A549 (cell line): ENCODE data around the gene RNF10. TPM values are rescaled to one million over a fixed set of nuclear protein-coding genes. Genes with fewer than 3 reads are reported as not detected.

Source experiments
- ATAC-seq, 2 experiments: fragments of 200-7000 bp in 1 of 2; fragments of >200 bp in 1 of 2; cut with Nextera tagmentation in 1 of 2; cut with Tn5 transposase in 1 of 2; 3 replicates each; pipeline versions ENCODE4 v1.8.0 to v1.9.1; 2018 to 2020; ENCODE audit warnings: mild to moderate bottlenecking in 1 of 2, moderate library complexity in 1 of 2
- CTCF ChIA-PET: fragments of 300-600 bp; sonication (Branson Sonifier 250); formaldehyde crosslinking; extraction: SDS; loops from one replicate; lab custom pipeline; 2021; ENCODE audit warnings: antibody characterized with exemption, inconsistent platforms; lab: Yijun Ruan, JAX
- POLR2A ChIA-PET: fragments of 350-600 bp; formaldehyde crosslinking; extraction: SDS; loops from one replicate; lab custom pipeline; 2021; ENCODE audit warnings: antibody characterized with exemption, inconsistent platforms; lab: Yijun Ruan, JAX
- DNase-seq, 2 experiments: peaks; one replicate each; pipeline versions ENCODE4 v3.0.0 to v3.0.0-alpha.2; 2011 to 2016; ENCODE audit warnings: low read depth in 1 of 2, low spot score in 1 of 2
- FAIRE-seq: peaks from 2 replicates; lab custom pipeline; 2011; peaks lifted over from hg19 to GRCh38; lab: Jason Lieb, UNC
- H3K27ac ChIP-seq, 2 experiments: fragments of >200 bp; sonication (Bioruptor Twin); formaldehyde crosslinking; 3 replicates each; pipeline ENCODE4 v1.5.1; 2016 to 2017
- H3K4me1 ChIP-seq: fragments of >200 bp; sonication (Bioruptor Twin); formaldehyde crosslinking; 3 replicates; pipeline ENCODE4 v1.6.1; 2016
- H3K4me2 ChIP-seq: fragments of >200 bp; sonication (Bioruptor Twin); formaldehyde crosslinking; 3 replicates; pipeline ENCODE4 v1.6.1; 2016
- H3K4me3 ChIP-seq: fragments of >200 bp; sonication (Bioruptor Twin); formaldehyde crosslinking; 3 replicates; pipeline ENCODE4 v1.5.1; 2016
- H3K9me3 ChIP-seq: fragments of >200 bp; sonication (Bioruptor Twin); formaldehyde crosslinking; 3 replicates; pipeline ENCODE4 v1.6.1; 2016
- ATOH8 ChIP-seq: fragments of 250-450 bp; sonication (Bioruptor Pico); IDR thresholded peaks from 2 replicates; pipeline ENCODE4 v1.5.0; 2020; ENCODE audit warnings: low read depth, mild to moderate bottlenecking, moderate library complexity
- BHLHE40 ChIP-seq: IDR thresholded peaks from 2 replicates; pipeline ENCODE4 v1.6.1; 2012; ENCODE audit warnings: low read depth, low read length, inconsistent platforms
- CEBPB ChIP-seq, 2 experiments: fragments of >200 bp in 1 of 2; sonication (Bioruptor Twin) in 1 of 2; formaldehyde crosslinking in 1 of 2; IDR thresholded peaks; 2 replicates each; pipeline ENCODE4 v1.6.1; 2012 to 2016
- CTCF ChIP-seq: fragments of >200 bp; sonication (Bioruptor Twin); formaldehyde crosslinking; IDR thresholded peaks from 3 replicates; pipeline ENCODE4 v1.5.1; 2016
- EP300 ChIP-seq, 2 experiments: fragments of >200 bp; sonication (Bioruptor Twin); formaldehyde crosslinking; IDR thresholded peaks; 2 replicates in 1 of 2; 3 replicates in 1 of 2; pipeline ENCODE4 v1.6.1; 2016 to 2017
- GATA3 ChIP-seq: IDR thresholded peaks from 2 replicates; pipeline ENCODE4 v1.6.1; 2012; ENCODE audit warnings: borderline replicate concordance
- HDAC2 ChIP-seq: fragments of 200-600 bp; sonication (generic); IDR thresholded peaks from 2 replicates; pipeline ENCODE4 v1.6.1; 2016
- HEYL ChIP-seq: fragments of 250-450 bp; sonication (Bioruptor Pico); IDR thresholded peaks from 2 replicates; pipeline ENCODE4 v1.8.0; 2021; ENCODE audit warnings: mild to moderate bottlenecking, moderate library complexity
- HOXA7 ChIP-seq: fragments of 250-450 bp; sonication (Bioruptor Pico); IDR thresholded peaks from 2 replicates; pipeline ENCODE4 v1.5.0; 2020; ENCODE audit warnings: mild to moderate bottlenecking, moderate library complexity
- HOXB5 ChIP-seq: fragments of 250-450 bp; sonication (Bioruptor Pico); IDR thresholded peaks from 2 replicates; pipeline ENCODE4 v1.5.0; 2020; ENCODE audit warnings: mild to moderate bottlenecking, moderate library complexity
- JUNB ChIP-seq: fragments of >200 bp; sonication (Bioruptor Twin); formaldehyde crosslinking; IDR thresholded peaks from 2 replicates; pipeline ENCODE4 v1.6.1; 2016
- KDM1A ChIP-seq: fragments of 200-600 bp; sonication (generic); IDR thresholded peaks from 2 replicates; pipeline ENCODE4 v1.6.1; 2016; ENCODE audit warnings: low read depth, mild to moderate bottlenecking
- KDM5A ChIP-seq: fragments of 200-600 bp; sonication (generic); IDR thresholded peaks from 2 replicates; pipeline ENCODE4 v1.6.1; 2016; ENCODE audit warnings: antibody characterized with exemption, mild to moderate bottlenecking
- MYC ChIP-seq: IDR thresholded peaks from 2 replicates; pipeline ENCODE4 v1.6.1; 2012; ENCODE audit warnings: mild to moderate bottlenecking, inconsistent platforms, low read length, improper control_type of control experiment, borderline replicate concordance
- RAD21 ChIP-seq, 2 experiments: fragments of >200 bp in 1 of 2; sonication (Bioruptor Twin) in 1 of 2; formaldehyde crosslinking in 1 of 2; IDR thresholded peaks in 1 of 2; conservative IDR thresholded peaks in 1 of 2; 2 replicates in 1 of 2; 3 replicates in 1 of 2; pipeline ENCODE4 v1.6.1; 2012 to 2018; ENCODE audit warnings: inconsistent platforms in 1 of 2
- RARB ChIP-seq: fragments of 250-450 bp; sonication (Bioruptor Pico); IDR thresholded peaks from 2 replicates; pipeline ENCODE4 v1.8.0; 2021; ENCODE audit warnings: mild to moderate bottlenecking, moderate library complexity
- RFX5 ChIP-seq: fragments of 450-650 bp; IDR thresholded peaks from 2 replicates; pipeline ENCODE4 v1.7.1; 2014; ENCODE audit warnings: antibody characterized with exemption, mild to moderate bottlenecking, moderate library complexity
- RNF2 ChIP-seq: fragments of 200-600 bp; sonication (generic); IDR thresholded peaks from 2 replicates; pipeline ENCODE4 v1.6.1; 2016; ENCODE audit warnings: low read depth, mild to moderate bottlenecking, antibody characterized with exemption, moderate library complexity, borderline replicate concordance
- SREBF2 ChIP-seq: fragments of 450-650 bp; IDR thresholded peaks from 2 replicates; pipeline ENCODE4 v1.6.1; 2014; ENCODE audit warnings: mild to moderate bottlenecking, moderate library complexity
- TFCP2L1 ChIP-seq: fragments of 250-450 bp; sonication (Bioruptor Pico); IDR thresholded peaks from 2 replicates; pipeline ENCODE4 v1.5.0; 2021; ENCODE audit warnings: mild to moderate bottlenecking
- ZFP36 ChIP-seq: fragments of 450-650 bp; IDR thresholded peaks from 2 replicates; pipeline ENCODE4 v1.6.1; 2014; ENCODE audit warnings: borderline replicate concordance; ENCODE audit not compliant: partially characterized antibody
- ZSCAN20 ChIP-seq: fragments of 250-450 bp; sonication (Bioruptor Pico); IDR thresholded peaks from 2 replicates; pipeline ENCODE4 v1.8.0; 2022; ENCODE audit warnings: mild to moderate bottlenecking, moderate library complexity
- WGBS: methylation state at CpG from one replicate; pipeline ENCODE4 v1.1.6; 2017; ENCODE audit errors: missing lambda C conversion rate; 5-methylcytosine and 5-hydroxymethylcytosine counted together
- polyA plus RNA-seq, 4 experiments: library from polyadenylated mRNA; depleted of rRNA in 3 of 4; stranded (reverse); fragments of >200 nt; fragmentation: RNase III in 1 of 4; extraction: RNeasy Plus Mini Kit Qiagen cat#74134 plus additional on column Dnase treatment in 1 of 4; gene quantifications; 2 replicates in 3 of 4; 3 replicates in 1 of 4; pipeline ENCODE4 v1.2.3, GENCODE V29; 2011 to 2017
- TF ChIP-seq, protein P1 (sequence below): IDR thresholded peaks from 2 replicates; pipeline ENCODE4 v1.6.1; 2012
- TF ChIP-seq, protein P2 (sequence below): IDR thresholded peaks from 2 replicates; pipeline ENCODE4 v1.6.1; 2012
- TF ChIP-seq, protein P3 (sequence below): IDR thresholded peaks from 2 replicates; pipeline ENCODE4 v1.6.1; 2012; ENCODE audit warnings: low read depth, borderline replicate concordance

Gene RNF10
- polyA plus RNA-seq, 2 of the 4 experiments (the other 2 are of a cell fraction): 87.0 to 118 TPM

DNA sequence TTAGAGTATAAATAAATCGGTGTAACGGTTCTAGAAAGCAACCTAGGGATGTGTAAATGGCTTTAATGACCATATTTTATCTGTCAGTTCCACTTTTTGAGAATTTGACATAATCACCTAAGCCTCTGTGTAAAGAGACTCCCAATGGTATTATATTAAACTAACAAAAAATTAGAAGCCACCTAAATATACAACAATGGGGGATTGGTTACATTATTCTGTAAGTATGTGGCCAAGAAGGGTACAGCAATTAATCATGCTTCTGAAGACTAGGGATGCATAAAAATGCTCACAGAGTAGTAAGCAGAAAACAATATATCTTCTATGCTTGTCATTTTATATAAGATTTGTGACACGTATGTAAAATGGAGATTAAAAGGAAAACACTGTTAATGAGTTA lies 10.5 kb downstream of the RNF10 start:
- FAIRE-seq (no peak), DNase-seq (no peak), ATAC-seq (no peak)
- 93% methylated on average over 3 of the region's 3 CpGs for WGBS
- CTCF ChIA-PET: interaction anchor here (1.9 kb wide), 1 partner anchor 114 kb away, joined by 6 read pairs; no protein-coding TSS in a partner anchor
- H3K9me3 ChIP-seq: no peaks in the 10 kb centered on the region
- H3K4me2 ChIP-seq: no peak overlapping the region
- no peak overlapping the region for H3K4me3 ChIP-seq
- H3K4me1 ChIP-seq: peaks cover 17% of the 10 kb centered on the region
- H3K27ac ChIP-seq: no peak overlapping the region
- POLR2A ChIA-PET: no interaction called here
- no peak for TF ChIP-seq HEYL
- TF ChIP-seq RFX5: no peak
- TF ChIP-seq HDAC2: no peak
- no peak for TF ChIP-seq HOXB5 (CRISPR knock-in tag)
- TF ChIP-seq, protein P1, sequence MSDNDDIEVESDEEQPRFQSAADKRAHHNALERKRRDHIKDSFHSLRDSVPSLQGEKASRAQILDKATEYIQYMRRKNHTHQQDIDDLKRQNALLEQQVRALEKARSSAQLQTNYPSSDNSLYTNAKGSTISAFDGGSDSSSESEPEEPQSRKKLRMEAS: no peak
- no peak for TF ChIP-seq EP300 (IDR thresholded peaks at IDR 0.05)
- TF ChIP-seq, protein P2, sequence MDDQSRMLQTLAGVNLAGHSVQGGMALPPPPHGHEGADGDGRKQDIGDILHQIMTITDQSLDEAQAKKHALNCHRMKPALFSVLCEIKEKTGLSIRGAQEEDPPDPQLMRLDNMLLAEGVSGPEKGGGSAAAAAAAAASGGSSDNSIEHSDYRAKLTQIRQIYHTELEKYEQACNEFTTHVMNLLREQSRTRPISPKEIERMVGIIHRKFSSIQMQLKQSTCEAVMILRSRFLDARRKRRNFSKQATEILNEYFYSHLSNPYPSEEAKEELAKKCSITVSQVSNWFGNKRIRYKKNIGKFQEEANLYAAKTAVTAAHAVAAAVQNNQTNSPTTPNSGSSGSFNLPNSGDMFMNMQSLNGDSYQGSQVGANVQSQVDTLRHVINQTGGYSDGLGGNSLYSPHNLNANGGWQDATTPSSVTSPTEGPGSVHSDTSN: no peak
- TF ChIP-seq KDM5A: no peak

GRCh38 chr12:120546050-120546386 lies 11.9 kb downstream of the RNF10 start:
- ATAC-seq (no peak), FAIRE-seq (no peak), DNase-seq (no peak)
- ChIA-PET POLR2A (no interaction called here), CTCF (interaction anchor here (0.6 to 0.9 kb wide), 2 partner anchors 38 to 577 kb away, joined by 3 to 4 read pairs; no protein-coding TSS in a partner anchor)
- Histone ChIP-seq H3K4me3 (no peak overlapping the region), H3K4me2 (no peak overlapping the region), H3K27ac (no peak overlapping the region), H3K9me3 (no peaks in the 10 kb centered on the region), H3K4me1 (peaks cover 30% of the 10 kb centered on the region)
- WGBS: 70% methylated on average over 3 of the region's 3 CpGs
- no peak for TF ChIP-seq TFCP2L1 (CRISPR knock-in tag)
- TF ChIP-seq ZSCAN20: no peak
- no peak for TF ChIP-seq HOXA7 (CRISPR knock-in tag)
- no peak for TF ChIP-seq RAD21 (conservative IDR thresholded peaks at IDR 0.05 in 1 of 2, IDR thresholded peaks at IDR 0.05 in 1 of 2)
- no peak for TF ChIP-seq RFX5
- TF ChIP-seq, protein P3, sequence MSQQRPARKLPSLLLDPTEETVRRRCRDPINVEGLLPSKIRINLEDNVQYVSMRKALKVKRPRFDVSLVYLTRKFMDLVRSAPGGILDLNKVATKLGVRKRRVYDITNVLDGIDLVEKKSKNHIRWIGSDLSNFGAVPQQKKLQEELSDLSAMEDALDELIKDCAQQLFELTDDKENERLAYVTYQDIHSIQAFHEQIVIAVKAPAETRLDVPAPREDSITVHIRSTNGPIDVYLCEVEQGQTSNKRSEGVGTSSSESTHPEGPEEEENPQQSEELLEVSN: no peak
- no peak for TF ChIP-seq RARB (CRISPR knock-in tag)
- no peak for TF ChIP-seq CTCF
- no peak for TF ChIP-seq EP300 (IDR thresholded peaks at IDR 0.05)
- TF ChIP-seq GATA3: no peak
- TF ChIP-seq ZFP36: no peak
- no peak for TF ChIP-seq KDM1A
- no peak for TF ChIP-seq RNF2
- no peak for TF ChIP-seq BHLHE40
- no peak for TF ChIP-seq SREBF2
- TF ChIP-seq, protein P2: no peak
- TF ChIP-seq ATOH8 (CRISPR knock-in tag): no peak
- no peak for TF ChIP-seq MYC
- TF ChIP-seq JUNB: no peak
- no peak for TF ChIP-seq CEBPB (IDR thresholded peaks at IDR 0.05)
